Stimulated activated CD8-positive, alpha-beta memory T cell treated with anti-CD3 and anti-CD28 coated beads, Interleukin-7, amount 100 ng/mL, for 4 hours (primary cell): ENCODE data around the gene CELSR3.

Experiments used
- DNase-seq, 2 donors: peaks; one replicate each; pipeline ENCODE4 v3.0.0-alpha.2; 2020; ENCODE audit warnings: low read depth in 2 of 2

The CELSR3 gene

DNA sequence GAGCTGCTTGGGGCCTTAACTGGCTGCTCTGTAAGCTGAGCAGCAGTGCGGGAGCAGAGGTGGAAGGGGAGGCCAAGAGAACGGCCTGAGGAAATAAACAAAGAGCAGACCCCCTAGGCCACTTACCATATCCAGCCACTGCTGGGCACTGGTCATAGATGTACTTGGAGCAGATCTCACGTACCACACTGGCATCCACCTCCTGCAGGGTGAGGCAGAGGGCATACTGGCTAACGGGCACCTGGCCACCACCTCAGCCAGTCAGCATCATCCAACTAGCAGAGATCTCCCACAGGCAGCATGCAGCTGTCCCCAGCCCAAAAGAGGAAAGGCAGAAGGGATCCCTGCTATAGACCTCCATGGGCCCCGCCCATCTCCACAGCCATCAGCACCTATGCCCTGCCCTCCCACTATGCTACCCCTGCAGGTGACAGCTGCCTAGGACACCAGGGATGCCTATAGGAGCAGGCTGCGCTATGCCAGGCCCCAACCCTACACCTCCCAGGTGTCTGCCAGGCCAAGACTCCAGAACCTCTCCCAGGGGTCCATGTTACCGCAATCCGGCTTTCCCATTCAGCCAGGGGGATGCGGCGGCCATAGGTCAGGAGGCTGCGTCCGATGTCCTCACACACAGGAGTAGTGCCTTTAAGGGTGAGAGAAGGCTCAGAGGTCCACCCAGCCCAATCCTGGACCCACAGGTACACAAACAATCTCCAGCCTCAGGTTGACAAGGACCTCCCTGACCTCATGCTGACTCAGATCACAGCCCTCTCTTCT, 63.0 kb downstream of the CELSR3 start:
- DNase-seq, result no peak

DNA sequence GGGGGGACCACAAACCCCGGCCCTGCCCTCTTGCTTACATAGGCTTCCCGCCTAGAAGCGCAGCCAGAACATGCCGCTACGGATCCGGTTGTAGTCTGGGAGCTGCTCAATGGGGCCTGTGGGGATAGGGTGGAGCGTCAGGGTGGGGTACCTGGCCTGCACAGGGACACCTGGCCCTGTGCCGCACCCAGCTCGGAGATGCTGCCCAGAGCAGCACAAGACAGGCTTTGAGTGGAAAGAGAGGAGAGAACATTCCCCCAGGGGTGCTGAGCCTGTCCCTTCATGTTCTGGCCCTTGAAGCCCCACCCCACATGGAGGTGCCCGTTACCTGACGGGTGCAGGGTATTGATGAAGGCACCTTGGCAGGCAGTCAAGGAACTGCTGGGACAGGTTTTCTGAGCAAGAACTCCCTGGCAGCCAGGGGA, 63.6 kb downstream of the CELSR3 start:
- DNase-seq, result no peak

DNA sequence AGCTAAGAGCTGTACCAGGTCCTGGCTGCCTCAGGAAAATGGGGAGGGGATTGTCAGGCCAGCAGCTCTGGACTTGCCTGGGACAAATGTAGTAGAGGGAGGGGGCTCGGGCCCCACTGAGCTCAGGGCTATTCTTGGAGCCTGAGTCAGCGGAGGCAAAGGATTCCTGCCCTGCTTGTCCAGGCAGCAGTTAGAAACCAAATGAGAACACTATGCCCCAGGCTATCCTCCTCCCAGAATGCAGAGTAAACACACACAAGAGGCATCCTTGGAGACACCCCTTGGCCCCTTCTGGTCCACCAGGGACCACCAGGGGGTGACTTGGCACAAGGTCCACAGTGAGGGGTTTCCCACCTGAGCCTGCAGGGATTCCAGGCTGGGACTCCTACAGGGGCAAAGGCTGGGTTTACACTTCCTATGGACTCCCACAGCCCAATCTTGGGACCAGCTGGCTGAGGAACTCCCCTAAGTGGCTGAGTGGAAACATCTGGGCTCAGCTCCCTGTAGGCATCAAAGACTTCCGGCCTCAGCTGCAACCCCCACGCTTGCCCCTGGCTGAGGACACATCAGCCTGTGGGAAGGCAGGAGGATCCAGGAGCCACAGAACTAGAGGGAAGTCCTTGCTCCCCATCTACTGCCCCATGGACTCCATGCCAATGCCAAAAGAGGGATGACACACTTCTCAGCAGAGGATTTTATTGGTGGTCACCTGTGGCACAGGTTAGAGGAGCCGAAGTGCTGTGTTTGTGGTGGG, 64.2 kb downstream of the CELSR3 start:
- DNase-seq, result no peak

DNA sequence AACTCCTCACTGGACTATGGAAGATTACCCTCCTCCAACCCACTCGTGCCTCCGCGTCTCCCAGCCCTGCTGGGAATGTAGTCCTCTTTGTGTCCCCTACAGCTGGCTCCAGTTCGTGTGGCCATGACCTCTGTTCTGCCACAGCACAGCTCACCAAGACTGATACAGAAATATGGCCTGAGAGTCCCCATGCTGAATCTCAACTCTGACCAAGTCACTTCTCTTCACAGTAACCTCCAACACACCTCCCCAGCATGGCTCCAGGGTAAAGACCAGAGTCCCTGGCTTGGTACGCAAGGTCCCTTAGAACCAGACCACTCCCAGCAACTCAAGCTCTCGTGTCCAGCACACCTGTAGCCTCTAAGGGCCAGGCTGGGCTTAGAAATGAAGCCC, 65.3 kb downstream of the CELSR3 start:
- no peak for DNase-seq

DNA sequence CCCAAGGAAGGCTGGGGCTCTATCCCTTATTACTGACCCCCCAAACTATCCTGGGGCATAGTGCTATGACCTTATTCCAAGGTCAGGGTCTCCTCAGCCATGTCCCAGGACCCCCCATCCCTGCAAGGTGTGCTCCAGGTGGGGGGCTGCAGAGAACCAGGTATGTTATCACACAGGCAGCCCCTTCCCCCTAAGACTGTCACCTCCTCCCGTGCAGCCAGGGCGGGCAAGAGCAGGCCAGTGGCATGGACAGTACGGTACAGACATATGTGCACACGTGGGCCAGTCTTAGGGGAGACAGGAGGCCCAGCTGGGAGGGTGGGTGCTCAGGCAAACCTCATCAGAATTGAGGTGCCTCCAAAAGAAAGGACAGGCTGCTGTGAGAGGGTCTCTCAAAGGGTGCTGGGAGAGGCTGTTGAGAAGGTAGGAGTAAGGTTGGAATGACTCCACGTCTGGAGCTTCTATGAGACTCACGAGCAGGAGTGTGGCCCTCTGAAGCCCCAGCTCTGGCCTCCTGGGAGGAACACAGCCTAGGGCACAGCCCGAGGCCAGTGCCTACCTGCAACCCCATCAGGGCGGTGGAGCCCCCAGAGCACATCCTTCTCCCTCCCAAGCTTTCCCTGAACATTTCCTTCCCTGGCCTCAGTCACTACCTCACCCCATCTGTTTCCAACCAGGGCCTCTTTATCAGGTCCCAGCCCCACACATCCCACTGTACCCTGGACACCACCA, 65.8 kb downstream of the CELSR3 start:
- DNase-seq, result no peak

DNA sequence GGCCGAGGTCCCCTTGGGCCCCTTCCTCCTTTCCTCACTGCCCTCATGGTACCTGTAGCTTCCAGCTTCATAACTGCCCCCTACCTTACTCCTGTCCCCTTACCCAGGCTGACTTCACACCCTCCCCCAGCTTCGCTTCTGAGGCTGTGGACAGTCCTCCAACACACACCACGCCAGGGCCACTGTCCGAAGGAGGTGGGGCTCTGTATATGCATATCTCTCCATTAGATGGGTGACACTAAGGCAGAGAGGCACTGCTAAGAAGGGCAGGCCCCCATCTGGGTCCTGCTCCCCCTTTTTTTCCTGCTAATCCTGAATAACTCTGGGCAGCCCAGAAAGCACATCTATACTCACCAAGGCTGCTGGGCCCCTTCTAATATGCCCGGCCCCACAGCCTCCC, 66.5 kb downstream of the CELSR3 start:
- DNase-seq, result no peak

DNA sequence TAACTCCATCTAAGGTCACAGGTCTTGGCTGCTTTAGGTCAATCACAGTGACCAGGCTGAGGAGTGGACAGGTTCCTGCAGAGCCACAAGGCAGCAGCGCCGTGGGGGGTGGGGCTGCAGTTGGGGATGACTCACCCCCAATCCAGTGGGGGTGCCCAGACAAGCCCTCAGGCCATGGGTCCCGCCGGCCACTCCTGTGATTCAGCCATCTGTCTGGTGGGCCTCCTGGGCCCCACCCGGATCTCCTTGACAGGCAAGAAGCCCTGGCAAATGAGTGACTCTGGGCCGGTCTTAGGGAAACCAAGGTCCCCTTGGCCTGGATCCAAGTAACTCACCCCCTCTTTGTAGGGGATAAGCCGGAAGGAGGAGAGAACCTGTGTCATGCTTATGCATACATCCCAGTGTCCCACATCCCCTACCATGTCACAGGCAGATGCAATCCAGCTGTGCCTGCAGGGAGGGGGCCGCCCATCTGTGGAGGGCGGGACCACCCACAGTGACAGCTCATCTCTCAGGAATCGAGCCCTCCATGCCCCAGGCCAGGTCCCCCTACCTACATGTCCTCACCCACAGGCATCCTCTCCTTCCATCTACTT, 67.1 kb downstream of the CELSR3 start:
- DNase-seq, result no peak

DNA sequence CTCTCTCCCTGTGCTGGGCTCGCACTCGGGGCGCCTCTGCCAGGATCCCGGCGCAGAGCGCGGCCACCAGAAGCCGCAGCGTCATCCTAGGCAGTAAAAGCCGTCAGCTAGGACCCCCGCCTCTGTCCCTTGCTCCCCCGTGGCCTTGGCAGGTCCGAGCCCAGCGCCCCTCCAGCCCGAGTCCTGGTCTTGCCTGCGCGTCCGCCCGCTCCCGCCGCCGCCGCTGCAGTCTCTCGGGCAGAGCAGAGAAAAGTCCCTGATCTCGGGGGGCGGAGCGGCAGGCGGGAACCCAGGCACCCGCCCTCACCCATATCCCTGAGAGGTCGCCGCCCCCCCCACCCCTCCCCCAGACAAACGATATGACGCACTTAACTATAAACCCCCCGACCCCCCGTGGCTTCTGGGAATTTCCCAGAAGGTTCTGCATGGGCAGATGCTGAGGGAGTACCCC, 67.6 kb downstream of the CELSR3 start, which contains the start of gene COL7A1:
COL7A1 (minus strand) TSS at position 255 of the 451 bp plus-strand sequence; CDS start at position 85, 170 bp downstream.
- no peak for DNase-seq

DNA sequence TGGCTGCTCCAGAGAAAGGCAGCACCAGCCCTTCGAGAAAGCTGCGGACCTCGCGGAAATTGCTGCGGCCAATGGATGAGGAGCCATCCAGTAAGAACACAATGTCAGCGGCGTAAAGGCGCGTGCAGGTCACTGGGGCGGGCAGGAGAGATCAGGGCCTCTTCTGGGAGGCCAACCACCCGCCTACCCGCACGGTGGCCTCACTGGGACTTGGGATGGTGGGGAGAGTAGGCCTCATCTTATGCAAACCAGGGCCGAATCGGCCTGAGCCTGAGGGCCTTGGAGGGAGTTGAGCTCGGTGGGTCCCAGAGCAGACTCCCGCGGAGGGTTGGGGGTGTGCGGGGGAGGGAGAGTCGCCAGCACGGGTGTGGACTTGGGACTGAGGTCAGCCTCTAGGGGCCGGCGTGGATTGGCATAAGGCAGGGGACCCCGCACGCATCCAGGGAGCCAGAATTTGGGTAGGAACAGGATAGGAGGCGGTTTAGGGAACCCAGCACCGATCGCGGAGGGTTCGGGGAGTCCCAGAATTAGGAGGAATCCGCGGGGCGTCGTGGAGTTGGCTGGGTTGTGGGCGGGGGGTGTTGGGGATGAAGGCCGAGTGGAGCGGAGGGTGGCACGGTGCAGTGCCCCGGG, 68.2 kb downstream of the CELSR3 start:
- DNase-seq, result no peak

DNA sequence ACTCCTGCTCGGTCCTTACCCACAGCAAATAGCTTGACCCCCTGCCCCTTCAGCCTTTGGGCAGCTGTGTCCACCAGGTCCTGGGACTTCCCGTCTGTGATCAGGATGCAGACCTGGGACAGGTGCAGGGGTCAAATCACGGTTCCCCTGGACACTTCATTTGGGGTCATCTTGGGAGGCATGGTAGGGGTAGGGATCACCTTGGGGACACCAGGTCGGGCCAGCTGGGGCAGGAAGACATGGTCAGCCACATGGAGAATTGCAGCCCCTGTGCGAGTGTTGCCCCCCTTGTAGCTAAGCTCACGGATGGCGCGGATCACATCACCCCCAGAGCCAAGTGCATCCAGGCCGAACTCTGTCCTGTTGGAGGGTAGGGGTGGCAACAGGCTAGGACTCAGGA, 69.3 kb downstream of the CELSR3 start:
- DNase-seq, result no peak

DNA sequence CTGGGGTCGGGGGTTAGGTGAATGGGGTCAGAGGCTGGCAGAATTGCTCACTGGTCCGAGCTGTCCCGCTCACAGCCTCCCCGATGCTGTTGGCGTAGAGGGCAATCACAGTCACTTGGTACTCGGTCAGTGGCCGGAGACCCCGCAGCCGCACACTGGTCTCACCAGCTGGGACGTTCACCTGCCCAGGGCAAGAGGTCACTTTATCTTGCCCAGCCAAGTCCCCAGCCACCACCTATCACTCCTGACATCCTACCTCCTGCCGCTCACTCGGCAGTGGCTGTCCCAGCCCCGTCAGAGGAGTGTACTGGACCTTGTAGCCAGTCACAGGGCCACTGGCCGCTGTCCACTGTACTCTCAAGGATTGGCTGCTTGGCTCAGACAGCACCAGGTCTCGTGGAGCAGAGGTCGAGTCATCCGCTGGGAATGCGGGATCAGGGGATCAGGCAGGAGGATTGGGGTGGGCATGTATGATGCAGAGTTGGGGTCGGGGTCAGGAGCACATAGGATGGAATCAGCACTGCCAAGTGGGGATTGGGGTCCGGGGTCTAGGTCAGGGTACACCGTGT, 70.1 kb downstream of the CELSR3 start:
- DNase-seq, result no peak

DNA sequence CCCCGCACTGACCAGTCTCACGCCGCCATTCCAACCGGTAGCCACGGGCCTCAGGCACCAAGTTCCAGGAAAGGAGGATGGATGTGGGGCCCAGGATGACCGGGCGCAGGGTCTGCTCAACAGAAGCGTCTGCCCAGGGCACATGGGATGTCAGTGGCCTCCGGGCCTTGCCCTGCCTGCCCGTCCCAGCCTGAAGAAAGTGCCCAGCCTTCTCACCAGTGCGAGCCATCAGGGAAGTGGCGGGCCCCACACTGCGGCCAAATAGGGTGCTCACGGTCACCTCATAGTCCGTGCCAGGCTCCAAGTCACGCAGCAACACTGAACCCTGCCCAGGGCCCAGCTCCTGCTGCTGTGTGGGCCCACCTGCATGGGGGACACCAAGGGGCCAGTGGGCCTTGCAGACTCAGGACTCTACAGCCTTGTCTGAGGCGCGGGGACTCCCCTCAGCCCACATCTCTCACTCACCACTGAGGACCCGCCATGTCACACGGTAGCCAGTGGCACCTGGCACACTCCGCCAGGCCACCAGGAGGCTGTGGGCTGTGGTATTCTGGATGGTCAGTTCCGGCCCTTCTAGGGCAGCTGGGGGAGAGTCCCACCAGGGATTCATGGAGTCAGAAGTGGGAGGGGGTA, 70.7 kb downstream of the CELSR3 start:
- no peak for DNase-seq

DNA sequence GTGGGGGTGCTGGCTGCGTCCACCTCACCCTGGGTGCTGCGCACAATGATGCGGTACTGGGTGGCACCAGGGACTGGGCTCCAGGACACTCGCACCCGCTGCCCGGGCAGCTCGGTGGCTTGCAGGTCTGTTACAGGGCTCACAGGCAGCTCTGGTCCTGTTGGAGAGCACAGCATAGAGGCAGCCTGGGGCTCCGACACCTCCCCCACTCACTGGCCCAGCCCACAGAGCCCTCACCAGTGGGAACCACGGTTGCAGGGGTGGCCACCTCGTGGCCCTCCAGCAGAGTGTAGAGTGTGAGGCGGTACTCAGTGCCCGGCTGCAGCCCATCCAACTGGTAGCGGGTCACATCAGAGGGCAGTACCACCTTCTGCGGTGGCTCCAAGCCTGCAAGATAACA, 71.2 kb downstream of the CELSR3 start:
- DNase-seq, result no peak

DNA sequence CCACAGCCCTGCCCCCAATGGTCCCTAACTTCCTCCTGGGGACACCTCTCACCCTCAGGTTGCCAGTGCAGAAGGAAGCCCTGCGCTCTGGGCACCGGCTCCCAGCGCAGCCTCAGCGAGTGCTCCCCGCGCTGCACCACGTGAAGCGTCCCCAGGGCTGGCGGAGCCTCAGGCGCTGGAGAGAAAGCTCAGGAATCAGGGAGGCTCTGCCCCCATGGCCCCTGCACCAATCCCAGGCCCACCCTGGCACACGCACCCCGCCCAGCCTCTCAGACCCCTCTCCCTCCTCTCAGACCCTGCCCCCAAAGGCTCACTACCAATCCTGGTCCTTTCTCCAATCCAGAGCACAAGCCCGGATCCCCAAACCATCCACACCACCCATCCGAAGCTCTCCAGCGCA, 74.5 kb downstream of the CELSR3 start:
- DNase-seq, result no peak

DNA sequence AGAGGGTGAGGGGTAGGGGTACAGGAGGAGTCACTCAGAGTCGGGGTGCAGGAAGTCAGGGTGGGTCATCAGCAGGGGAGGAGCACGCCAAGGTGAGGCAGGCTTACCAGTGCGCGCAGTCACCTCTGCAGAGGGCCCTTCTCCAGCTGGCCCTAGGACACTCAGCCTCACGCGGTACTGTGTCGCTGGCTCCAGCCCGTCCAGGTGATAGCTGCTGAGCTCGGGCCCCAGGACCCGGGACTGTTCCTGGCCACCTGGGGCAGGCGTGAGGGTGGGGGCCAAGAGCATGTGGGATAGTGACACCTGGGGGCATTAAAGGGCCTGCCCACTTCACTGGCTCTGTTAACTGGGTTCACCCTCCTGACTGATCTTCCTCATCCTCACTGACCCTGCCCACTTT, 75.0 kb downstream of the CELSR3 start:
- no peak for DNase-seq
